ENCODE results near the gene SLC6A9.

- TF ChIP-seq CTCF (IDR thresholded peaks at IDR 0.05): no peak
- TF ChIP-seq POLR2AphosphoS5 (IDR thresholded peaks at IDR 0.05): no peak
Measured at GRCh38 chr1:44019466-44019948, 11.8 kb downstream of the SLC6A9 start.
